Measurements from ENCODE around the gene CSNK1G1. TPM values are rescaled to one million over a fixed set of nuclear protein-coding genes. Genes with fewer than 3 reads are reported as not detected.

CSNK1G1 gene
- total and polyA plus RNA-seq, 7 donors: 3.0 to 24.3 (median 7.8) TPM

- 63 to 91% methylated on average over 3 of the region's 3 CpGs for WGBS, 2 donors
- H3K9me3 ChIP-seq: no peaks in the 10 kb centered on the region
- intact Hi-C loops (cut with DNase I): no loop called here
These were observed 99.9 kb downstream of the CSNK1G1 start for GRCh38 chr15:64256051-64256450.

GRCh38 chr15:64251658-64252057, 104.3 kb downstream of the CSNK1G1 start:
- peaks cover 0 to 32% (median 17%) of the 10 kb centered on the region in 4 donors for H3K4me1 ChIP-seq
- H3K27ac ChIP-seq: no peak overlapping the region
- H3K9me3 ChIP-seq: no peaks in the 10 kb centered on the region
- no peak for DNase-seq
- no peaks in the 10 kb centered on the region for H3K27me3 ChIP-seq
- TF ChIP-seq CTCF (IDR thresholded peaks at IDR 0.05) (no peak), POLR2A (IDR thresholded peaks at IDR 0.05) (no peak), POLR2AphosphoS5 (IDR thresholded peaks at IDR 0.05) (no peak), EP300 (IDR thresholded peaks at IDR 0.05) (no peak)
- intact Hi-C loops (cut with DNase I): no loop called here
- no peaks in the 10 kb centered on the region for H3K36me3 ChIP-seq
- H3K4me3 ChIP-seq: no peak overlapping the region

More at GRCh38 chr15:64256051-64256450, 99.9 kb downstream of the CSNK1G1 start:
- Histone ChIP-seq H3K36me3 (no peaks in the 10 kb centered on the region), H3K27me3 (no peaks in the 10 kb centered on the region), H3K4me1 (no peaks in the 10 kb centered on the region), H3K27ac (no peak overlapping the region), H3K4me3 (no peak overlapping the region)
- TF ChIP-seq POLR2A (IDR thresholded peaks at IDR 0.05) (no peak), EP300 (IDR thresholded peaks at IDR 0.05) (no peak), POLR2AphosphoS5 (IDR thresholded peaks at IDR 0.05) (no peak), CTCF (IDR thresholded peaks at IDR 0.05) (no peak)
- no peak for DNase-seq

DNA sequence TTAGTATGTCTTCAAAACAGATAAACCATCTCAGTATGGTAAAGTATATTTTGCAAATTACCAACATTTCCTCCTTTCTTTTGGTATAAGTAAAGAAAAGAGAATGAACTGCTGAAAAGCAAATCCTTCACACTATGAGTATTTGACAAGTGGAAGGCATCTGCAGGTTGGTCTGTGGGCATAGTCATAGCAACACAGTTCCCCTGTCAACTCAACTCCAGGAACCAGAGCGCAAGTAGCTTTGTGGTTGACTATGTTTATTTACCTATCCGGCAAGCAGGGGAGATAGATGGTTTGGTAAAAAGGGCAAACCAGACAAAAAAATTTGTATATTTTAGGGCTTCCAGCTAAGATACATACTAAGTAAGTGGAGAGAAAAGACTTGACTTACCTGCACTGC, 104.9 kb downstream of the CSNK1G1 start:
- intact Hi-C loops (cut with DNase I): no loop called here
- DNase-seq: no peak
- H3K36me3 ChIP-seq: no peaks in the 10 kb centered on the region
- H3K4me1 ChIP-seq: peaks cover 0 to 34% (median 18%) of the 10 kb centered on the region in 4 donors
- H3K9me3 ChIP-seq: no peaks in the 10 kb centered on the region
- no peak for TF ChIP-seq CTCF (IDR thresholded peaks at IDR 0.05)
- no peak for TF ChIP-seq POLR2A (IDR thresholded peaks at IDR 0.05)
- no peak for TF ChIP-seq POLR2AphosphoS5 (IDR thresholded peaks at IDR 0.05)
- no peak for TF ChIP-seq EP300 (IDR thresholded peaks at IDR 0.05)
- no peak overlapping the region for H3K4me3 ChIP-seq
- no peak overlapping the region for H3K27ac ChIP-seq
- 75 to 84% methylated on average over 2 of the region's 2 CpGs for WGBS, 2 donors
- H3K27me3 ChIP-seq: no peaks in the 10 kb centered on the region

GRCh38 chr15:64249883-64250575, 105.9 kb downstream of the CSNK1G1 start:
- no peak overlapping the region for H3K4me3 ChIP-seq
- no peaks in the 10 kb centered on the region for H3K9me3 ChIP-seq
- H3K27ac ChIP-seq: peak overlapping the region in 2 of 4 donors; percentile 2 to 61
- peaks cover 0 to 34% (median 18%) of the 10 kb centered on the region in 4 donors for H3K4me1 ChIP-seq
- no peak for DNase-seq
- no peaks in the 10 kb centered on the region for H3K36me3 ChIP-seq
- TF ChIP-seq POLR2A (IDR thresholded peaks at IDR 0.05) (no peak), EP300 (IDR thresholded peaks at IDR 0.05) (no peak), POLR2AphosphoS5 (IDR thresholded peaks at IDR 0.05) (no peak)
- intact Hi-C loops (cut with DNase I): no loop called here
- no peaks in the 10 kb centered on the region for H3K27me3 ChIP-seq

DNA sequence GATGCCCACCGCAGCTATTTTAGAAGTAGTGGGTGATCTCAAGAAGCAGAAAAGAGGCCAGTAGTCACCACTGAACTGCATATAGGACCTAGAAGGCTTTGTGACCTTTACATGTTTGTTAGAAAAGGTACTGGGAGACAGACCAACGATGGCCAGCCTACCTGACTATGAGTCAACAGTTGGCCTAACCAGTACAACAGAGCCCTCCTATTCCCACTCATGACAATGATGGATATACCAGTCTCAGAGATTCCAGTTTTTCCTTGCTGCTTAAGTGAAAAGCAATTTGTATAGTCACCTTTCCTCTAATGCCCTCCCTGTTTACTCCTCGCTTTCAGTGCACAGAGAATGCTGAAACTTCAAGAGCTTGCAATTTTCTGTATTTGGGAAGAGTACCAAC, 106.6 kb downstream of the CSNK1G1 start:
- intact Hi-C loops (cut with DNase I): no loop called here
- peaks cover 0 to 34% (median 18%) of the 10 kb centered on the region in 4 donors for H3K4me1 ChIP-seq
- no peak for DNase-seq
- no peak overlapping the region for H3K4me3 ChIP-seq
- peak overlapping the region in 2 of 4 donors; percentile 2 to 61 for H3K27ac ChIP-seq
- no peak for TF ChIP-seq POLR2A (IDR thresholded peaks at IDR 0.05)
- no peaks in the 10 kb centered on the region for H3K27me3 ChIP-seq
- no peaks in the 10 kb centered on the region for H3K9me3 ChIP-seq
- H3K36me3 ChIP-seq: no peaks in the 10 kb centered on the region
- WGBS, 2 donors: 61 to 84% methylated on average over 3 of the region's 3 CpGs
